Midbrain (tissue), 1 donor: ENCODE results near the gene NFKB2.

Experiments
- DNase-seq: peaks from one replicate; lab custom pipeline; 2025; lab: John Stamatoyannopoulos, UW

NFKB2 gene

DNA sequence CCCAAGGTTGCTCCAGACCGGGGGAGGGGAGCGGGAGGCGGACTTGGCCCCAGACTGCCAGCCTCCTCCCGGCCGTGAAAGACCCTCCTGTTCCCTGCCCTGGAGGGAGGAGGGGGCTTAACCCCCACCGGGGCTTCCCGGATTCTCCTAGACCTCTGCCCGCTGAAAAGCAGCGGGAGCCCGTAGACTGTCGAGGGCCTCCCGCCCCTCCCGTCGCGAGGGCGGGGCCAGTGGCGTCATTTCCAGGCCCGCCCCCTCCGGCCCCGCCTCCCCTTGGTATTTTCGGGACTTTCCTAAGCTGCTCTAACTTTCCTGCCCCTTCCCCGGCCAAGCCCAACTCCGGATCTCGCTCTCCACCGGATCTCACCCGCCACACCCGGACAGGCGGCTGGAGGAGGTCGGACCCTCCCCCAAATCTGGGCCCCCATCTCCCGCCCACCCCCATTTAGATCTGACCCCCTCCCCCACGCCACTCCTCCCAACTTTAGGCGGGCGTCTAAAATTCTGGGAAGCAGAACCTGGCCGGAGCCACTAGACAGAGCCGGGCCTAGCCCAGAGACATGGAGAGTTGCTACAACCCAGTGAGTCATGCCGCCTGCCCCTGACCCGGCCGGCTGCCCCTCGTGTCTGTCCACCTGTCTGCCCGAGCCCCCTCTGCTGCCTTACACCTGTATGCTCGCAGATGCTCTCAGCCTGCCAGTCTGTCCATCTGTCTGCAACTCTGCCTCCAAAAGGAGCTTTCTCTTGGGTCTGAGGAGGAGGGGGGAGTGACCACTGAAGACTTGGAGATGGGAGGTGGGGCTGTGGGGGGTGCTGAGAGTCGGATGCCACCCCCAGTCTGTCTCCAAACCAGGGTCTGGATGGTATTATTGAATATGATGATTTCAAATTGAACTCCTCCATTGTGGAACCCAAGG lies at the start of gene NFKB2:
Gene NFKB2, plus strand, starts transcription at position 306 of the 917 bp plus-strand sequence. Its CDS starts 255 bp downstream, at position 561.
- DNase-seq, result peak; percentile 89

- no peak for DNase-seq
These were observed 48.2 kb upstream of the NFKB2 start for GRCh38 chr10:102347236-102347828.

DNA sequence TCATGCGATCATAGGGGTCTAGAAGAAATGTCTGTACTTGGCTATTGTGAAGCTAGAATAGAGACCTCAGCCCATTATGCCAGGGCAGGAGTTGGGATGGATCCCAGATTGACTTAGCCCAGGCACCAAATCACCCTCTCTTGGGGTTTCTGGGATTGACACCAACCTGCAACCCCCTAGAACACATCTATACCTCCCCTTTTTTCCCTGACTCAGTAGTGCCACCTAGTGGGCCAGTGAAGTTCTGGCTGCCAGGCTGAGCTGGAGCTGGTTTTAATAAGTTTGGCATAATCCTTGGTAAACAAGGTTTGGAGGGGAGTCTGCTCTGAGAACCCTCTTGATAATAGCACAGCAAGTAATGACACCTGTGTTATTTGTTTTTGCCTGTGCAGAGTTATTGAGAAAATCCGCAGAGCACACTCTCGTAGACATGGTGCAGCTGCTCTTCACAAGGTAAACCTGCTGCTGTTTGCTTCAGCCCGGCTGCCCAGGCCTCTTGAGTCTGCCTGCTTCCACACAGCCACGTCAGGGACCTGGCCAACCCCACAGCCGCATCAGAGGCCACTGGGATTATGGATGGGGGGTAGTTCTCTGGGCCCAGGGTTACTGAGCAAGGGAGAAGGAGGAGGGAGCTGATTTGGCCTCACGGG lies 43.3 kb upstream of the NFKB2 start:
- DNase-seq, result peak; percentile 66

DNA sequence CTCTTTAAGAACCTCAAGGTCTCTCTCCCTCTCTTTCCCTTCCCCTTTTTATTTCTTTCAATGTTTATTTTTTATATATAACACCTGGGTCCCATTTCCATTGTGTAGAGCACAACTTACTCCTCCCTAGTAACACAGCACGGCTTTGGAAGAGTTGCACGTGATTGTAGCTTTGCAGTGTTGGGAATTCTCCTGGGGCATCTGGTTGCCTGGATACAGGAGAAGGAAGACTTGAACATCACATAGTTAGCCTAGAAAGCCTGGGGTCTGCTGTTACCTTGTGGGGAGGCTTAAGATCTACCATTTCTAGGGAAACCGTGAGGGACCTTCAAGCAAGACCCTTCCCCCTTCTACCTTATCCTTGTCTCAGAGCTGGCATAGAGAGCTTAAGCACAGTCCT lies 41.1 kb upstream of the NFKB2 start:
- no peak for DNase-seq

GRCh38 chr10:102358712-102359382 lies 36.7 kb upstream of the NFKB2 start:
- DNase-seq, result no peak

GRCh38 chr10:102367441-102367840 lies 28.1 kb upstream of the NFKB2 start:
- no peak for DNase-seq

DNA sequence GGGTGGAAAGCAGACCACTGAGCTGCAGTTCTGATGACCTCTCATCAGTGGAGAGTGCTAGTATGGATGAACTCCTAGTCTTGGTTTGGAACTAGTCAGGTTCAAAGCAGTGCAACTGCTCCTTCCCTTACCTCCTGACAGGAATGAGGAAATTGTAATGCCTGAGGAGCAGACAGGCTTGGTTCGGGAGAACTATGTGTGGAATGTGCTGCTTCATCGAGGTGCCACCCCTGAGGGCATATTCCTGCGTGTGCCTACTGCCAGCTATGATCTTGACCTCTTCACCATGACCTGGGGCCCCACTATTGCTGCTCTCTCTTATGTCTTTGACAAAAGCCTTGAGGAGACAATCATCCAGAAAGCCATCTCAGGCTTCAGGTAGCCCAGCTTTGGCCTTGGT lies 27.4 kb upstream of the NFKB2 start:
- no peak for DNase-seq

DNA sequence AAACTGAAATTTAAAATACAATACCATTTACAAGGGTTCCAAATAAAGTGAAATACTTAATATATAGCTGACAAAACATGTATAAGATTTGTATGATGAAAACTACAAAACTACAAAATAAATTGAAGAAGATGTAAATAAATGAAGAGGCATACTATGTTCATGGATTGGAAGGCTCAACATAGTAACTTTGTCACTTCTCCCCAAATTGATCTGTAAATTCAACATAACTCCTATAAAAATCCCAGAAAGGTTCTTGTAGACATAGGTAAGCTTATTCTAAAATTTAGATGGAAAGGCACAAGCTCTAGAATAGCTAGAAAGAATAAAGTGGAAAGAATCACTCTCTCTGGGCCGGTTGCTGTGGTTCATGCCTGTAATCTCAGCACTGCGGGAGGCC lies 24.2 kb upstream of the NFKB2 start:
- DNase-seq, result no peak

DNA sequence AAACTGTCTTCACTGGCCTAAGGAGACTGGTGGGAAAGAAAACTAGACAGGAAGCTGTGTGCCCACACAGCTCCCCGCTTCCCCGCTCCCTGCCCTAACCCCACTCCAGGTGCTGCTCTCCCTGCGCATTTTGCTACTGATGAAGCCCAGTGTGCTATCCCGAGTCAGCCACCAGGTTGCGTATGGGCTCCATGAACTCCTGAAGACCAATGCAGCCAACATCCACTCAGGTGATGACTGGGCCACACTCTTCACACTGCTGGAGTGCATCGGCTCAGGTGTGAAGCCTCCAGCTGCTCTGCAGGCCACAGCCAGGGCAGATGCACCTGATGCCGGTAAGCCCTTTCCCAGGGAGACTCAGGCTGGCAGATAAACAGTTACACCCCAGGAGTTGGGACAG lies 20.3 kb upstream of the NFKB2 start:
- DNase-seq, result no peak

DNA sequence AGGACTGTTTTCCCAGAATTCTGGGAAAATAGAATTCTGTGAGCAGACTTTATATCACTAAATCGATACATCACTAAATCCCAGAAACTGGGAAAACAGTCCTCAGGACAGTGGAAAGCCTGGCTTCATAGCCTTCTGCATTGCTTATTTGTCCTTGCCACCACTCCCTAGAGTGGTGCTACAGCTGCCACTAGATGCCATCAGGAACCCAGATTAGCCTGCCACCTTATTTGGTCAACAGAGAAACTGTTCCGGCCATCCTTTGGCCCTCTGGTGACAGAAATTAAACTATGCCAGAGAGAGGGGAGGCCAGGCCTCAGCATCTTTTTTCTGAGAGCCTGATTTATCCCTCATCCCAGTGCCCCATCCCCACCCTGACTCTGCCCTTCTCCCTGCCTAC lies 19.6 kb upstream of the NFKB2 start:
- no peak for DNase-seq

DNA sequence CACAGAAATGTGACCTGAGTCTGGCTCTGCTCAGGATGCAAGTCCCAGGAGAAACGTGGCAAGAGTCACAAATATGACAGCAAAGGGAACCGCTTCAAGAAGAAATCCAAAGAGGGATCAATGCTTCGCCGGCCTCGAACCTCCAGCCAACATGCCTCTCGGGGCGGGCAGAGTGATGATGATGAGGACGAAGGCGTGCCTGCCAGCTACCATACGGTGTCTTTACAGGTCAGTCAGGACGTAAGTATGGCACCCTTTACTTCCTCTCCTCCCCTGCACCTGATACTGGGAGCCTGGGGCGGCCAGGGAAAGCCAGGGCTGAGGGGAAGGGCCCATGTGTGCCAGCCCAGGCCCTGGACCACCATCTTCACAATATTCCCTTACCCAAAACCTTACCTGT lies 18.6 kb upstream of the NFKB2 start:
- DNase-seq, result no peak

GRCh38 chr10:102379383-102379782 lies 16.1 kb upstream of the NFKB2 start:
- no peak for DNase-seq

DNA sequence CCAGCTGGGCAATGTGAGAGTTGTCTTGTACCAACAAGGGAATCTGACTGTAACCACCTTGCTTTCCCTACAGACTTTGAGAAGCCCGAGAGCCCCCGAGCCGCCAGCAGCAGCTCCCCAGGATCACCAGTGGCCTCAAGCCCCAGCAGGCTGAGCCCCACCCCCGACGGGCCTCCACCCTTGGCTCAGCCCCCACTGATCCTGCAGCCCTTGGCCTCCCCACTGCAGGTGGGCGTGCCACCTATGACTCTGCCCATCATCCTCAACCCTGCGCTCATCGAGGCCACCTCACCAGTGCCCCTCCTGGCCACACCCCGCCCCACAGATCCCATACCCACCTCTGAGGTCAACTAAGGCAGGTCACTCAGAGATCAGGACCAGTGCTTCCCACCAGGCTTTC lies 13.5 kb upstream of the NFKB2 start:
- DNase-seq, result no peak

GRCh38 chr10:102382871-102383270 lies 12.6 kb upstream of the NFKB2 start:
- no peak for DNase-seq

DNA sequence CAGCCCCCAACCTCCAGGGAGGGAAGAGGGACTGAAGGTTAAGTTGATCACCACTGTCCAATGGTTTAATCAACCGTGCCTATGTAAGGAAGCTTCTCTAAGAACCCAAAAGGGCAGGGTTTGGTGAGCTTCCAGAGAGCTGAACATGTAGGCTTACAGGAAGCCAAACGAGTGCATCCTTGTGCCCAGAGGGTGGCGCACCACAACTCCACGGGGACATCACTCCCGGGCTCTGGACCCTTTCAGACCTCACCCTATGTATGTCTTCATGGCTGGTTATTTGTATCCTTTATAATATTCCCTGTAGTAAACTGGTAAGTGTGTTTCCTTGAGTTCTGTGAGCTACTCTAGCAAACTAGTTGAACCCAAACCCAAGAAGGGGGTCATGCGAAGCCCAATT lies 11.5 kb upstream of the NFKB2 start:
- no peak for DNase-seq

GRCh38 chr10:102384606-102385429 lies 10.7 kb upstream of the NFKB2 start:
- DNase-seq, result no peak

DNA sequence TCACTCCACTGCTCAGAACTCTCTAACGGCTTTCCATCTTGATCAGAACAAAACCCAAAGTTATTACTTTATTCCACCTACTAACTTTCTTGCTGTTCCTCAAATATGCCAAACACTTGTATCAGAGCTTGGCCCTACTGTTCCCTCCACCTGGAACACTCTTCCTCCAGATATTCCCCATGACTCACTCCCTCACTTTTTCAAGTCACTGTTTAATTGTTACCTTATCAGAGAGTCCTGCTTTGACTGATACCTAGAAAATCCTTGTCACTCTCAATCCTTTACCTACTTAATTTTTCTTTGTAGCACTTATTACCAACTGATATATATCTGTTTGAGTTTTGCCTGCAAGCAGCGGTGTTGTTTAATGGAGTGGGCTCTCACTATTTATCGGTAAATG lies 5.6 kb upstream of the NFKB2 start:
- DNase-seq, result no peak

DNA sequence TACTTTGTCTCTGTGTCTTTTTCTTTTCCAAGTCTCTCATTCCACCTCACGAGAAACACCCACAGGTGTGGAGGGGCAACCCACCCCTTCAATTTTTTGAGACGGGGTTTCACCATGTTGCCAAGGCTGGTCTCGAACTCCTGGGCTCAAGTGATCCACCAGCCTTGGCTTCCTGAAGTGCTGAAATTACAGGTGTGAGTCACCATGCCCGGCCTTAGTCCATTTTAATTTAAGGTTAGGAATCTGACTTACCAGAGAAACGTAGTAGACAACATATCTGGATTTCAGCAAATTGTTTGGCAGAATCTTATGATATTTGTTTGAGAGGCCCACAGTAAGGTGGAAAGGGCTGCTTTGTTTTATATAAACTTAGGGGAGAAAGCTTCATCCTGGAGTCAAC lies 3.2 kb upstream of the NFKB2 start:
- DNase-seq, result no peak

DNA sequence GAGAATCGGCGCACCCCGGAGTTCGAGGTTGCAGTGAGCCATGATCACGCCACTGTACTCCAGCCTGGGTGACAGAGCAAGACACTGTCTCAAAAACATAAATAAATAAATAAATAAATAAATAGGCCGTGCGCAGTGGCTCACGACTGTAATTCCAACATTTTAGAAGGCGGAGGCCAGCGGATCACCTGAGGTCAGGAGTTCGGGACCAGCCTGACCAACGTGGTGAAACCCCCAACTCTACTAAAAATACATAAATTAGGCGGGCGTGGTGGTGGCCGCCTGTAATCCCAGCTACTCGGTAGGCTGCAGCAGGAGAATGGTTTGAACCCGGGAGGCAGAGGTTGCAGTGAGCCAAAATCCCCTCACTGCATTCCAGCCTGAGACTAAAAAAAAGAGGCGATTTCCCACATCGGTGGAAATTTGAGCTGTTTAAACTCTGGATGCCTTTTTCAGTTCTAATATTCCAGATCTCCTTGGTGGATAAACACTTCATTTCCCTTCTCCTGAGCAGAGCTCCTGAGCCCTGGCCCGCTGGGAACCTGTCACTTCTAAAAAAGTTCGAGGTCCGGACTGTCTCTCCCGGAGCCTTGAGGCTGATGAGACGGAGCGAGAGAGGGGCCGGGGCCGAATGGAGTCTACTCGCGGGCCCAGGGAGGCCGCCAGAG lies 2.0 kb upstream of the NFKB2 start:
- no peak for DNase-seq

- DNase-seq, result peak; percentile 86
These were observed 1.3 kb upstream of the NFKB2 start for GRCh38 chr10:102394079-102394800.
